H9 (cell line): Measurements from ENCODE around the gene VWA3A. TPM values are rescaled to one million over a fixed set of nuclear protein-coding genes. Genes with fewer than 3 reads are reported as not detected.
A peak's percentile ranks its signal among the peaks of the same experiment; 100 is the strongest.

ENCODE experiments used
- DNase-seq: peaks from one replicate; pipeline ENCODE4 v3.0.0-alpha.2; 2017
- H2AFZ ChIP-seq: one replicate; pipeline ENCODE4 v1.6.1; 2013; ENCODE audit warnings: mild to moderate bottlenecking, low read length, control low read depth, moderate library complexity
- H2AK5ac ChIP-seq: 2 replicates; pipeline ENCODE4 v1.6.1; 2013; ENCODE audit warnings: low read length, control low read depth, mixed read lengths; ENCODE audit not compliant: insufficient read length
- H2BK120ac ChIP-seq: one replicate; pipeline ENCODE4 v1.6.1; 2013; ENCODE audit warnings: low read depth, mild to moderate bottlenecking, low read length, control low read depth, inconsistent platforms; ENCODE audit not compliant: poor library complexity, severe bottlenecking
- H2BK12ac ChIP-seq: 2 replicates; pipeline ENCODE4 v1.6.1; 2013; ENCODE audit warnings: low read length, control low read depth, mixed read lengths, low read depth; ENCODE audit not compliant: insufficient read length
- H2BK15ac ChIP-seq: 2 replicates; pipeline ENCODE4 v1.6.1; 2013; ENCODE audit warnings: low read depth, low read length, control low read depth
- H2BK20ac ChIP-seq: one replicate; pipeline ENCODE4 v1.6.1; 2013; ENCODE audit warnings: low read depth, mild to moderate bottlenecking, low read length, control low read depth, inconsistent platforms; ENCODE audit not compliant: poor library complexity, severe bottlenecking
- H2BK5ac ChIP-seq: 2 replicates; pipeline ENCODE4 v1.6.1; 2013; ENCODE audit warnings: low read length, control low read depth, mixed read lengths; ENCODE audit not compliant: insufficient read length
- H3K14ac ChIP-seq: 2 replicates; pipeline ENCODE4 v1.6.1; 2013; ENCODE audit warnings: low read length, control low read depth; ENCODE audit not compliant: insufficient read depth
- H3K18ac ChIP-seq: 2 replicates; pipeline ENCODE4 v1.6.1; 2013; ENCODE audit warnings: low read depth, mild to moderate bottlenecking, mixed read lengths, low read length, control low read depth; ENCODE audit not compliant: insufficient read length
- H3K23ac ChIP-seq: 2 replicates; pipeline ENCODE4 v1.6.1; 2013; ENCODE audit warnings: low read length, control low read depth, mixed read lengths, low read depth; ENCODE audit not compliant: insufficient read length
- H3K23me2 ChIP-seq: 2 replicates; pipeline ENCODE4 v1.6.1; 2013; ENCODE audit warnings: low read depth, mild to moderate bottlenecking, mixed read lengths, low read length, control low read depth; ENCODE audit not compliant: insufficient read length, poor library complexity, severe bottlenecking
- H3K27ac ChIP-seq: 2 replicates; pipeline ENCODE4 v1.5.1; 2013; ENCODE audit warnings: low read length, control low read depth, mixed read lengths, low read depth; ENCODE audit not compliant: insufficient read length
- H3K27me3 ChIP-seq: 2 replicates; pipeline ENCODE4 v1.6.1; 2013; ENCODE audit warnings: low read length, control low read depth, inconsistent platforms; ENCODE audit not compliant: insufficient read depth
- H3K4ac ChIP-seq: 2 replicates; pipeline ENCODE4 v1.6.1; 2013; ENCODE audit warnings: low read depth, mild to moderate bottlenecking, control low read depth, inconsistent platforms, low read length, moderate library complexity
- H3K4me1 ChIP-seq: 2 replicates; pipeline ENCODE4 v1.6.1; 2013; ENCODE audit warnings: low read length, control low read depth, inconsistent platforms; ENCODE audit not compliant: insufficient read depth
- H3K4me2 ChIP-seq: 2 replicates; pipeline ENCODE4 v1.6.1; 2013; ENCODE audit warnings: low read length, control low read depth, mixed read lengths; ENCODE audit not compliant: insufficient read length, insufficient read depth
- H3K56ac ChIP-seq: 2 replicates; pipeline ENCODE4 v1.6.1; 2013; ENCODE audit warnings: low read depth, mild to moderate bottlenecking, mixed read lengths, low read length, control low read depth; ENCODE audit not compliant: insufficient read length
- H3K79me1 ChIP-seq: 2 replicates; pipeline ENCODE4 v1.6.1; 2013; ENCODE audit warnings: low read depth, mild to moderate bottlenecking, moderate library complexity, low read length, control low read depth, inconsistent platforms; ENCODE audit not compliant: insufficient read depth, poor library complexity, severe bottlenecking
- H3K79me2 ChIP-seq: 2 replicates; pipeline ENCODE4 v1.6.1; 2013; ENCODE audit warnings: low read length, control low read depth, inconsistent platforms; ENCODE audit not compliant: insufficient read depth
- H3K9ac ChIP-seq: 2 replicates; pipeline ENCODE4 v1.6.1; 2013; ENCODE audit warnings: low read length, control low read depth, mixed read lengths; ENCODE audit not compliant: insufficient read length; ENCODE audit errors: extremely low read depth
- H3K9me3 ChIP-seq: one replicate; pipeline ENCODE4 v1.6.1; 2013; ENCODE audit warnings: low read depth, low read length, inconsistent platforms; ENCODE audit not compliant: control insufficient read depth
- H3T11ph ChIP-seq: one replicate; pipeline ENCODE4 v1.6.1; 2013; ENCODE audit warnings: mild to moderate bottlenecking, low read length, control low read depth, inconsistent platforms
- H4K20me1 ChIP-seq: one replicate; pipeline ENCODE4 v1.6.1; 2013; ENCODE audit not compliant: control insufficient read depth, insufficient read length, insufficient read depth
- H4K5ac ChIP-seq: 2 replicates; pipeline ENCODE4 v1.6.1; 2013; ENCODE audit warnings: low read depth, mild to moderate bottlenecking, mixed read lengths, low read length, control low read depth; ENCODE audit not compliant: insufficient read length
- H4K8ac ChIP-seq: replicated peaks from 2 replicates; pipeline ENCODE4 v1.6.1; 2013; ENCODE audit warnings: low read length, control low read depth, mixed read lengths, low read depth; ENCODE audit not compliant: insufficient read length
- H4K91ac ChIP-seq: 2 replicates; pipeline ENCODE4 v1.6.1; 2013; ENCODE audit warnings: low read depth, mild to moderate bottlenecking, moderate library complexity, mixed read lengths, low read length, control low read depth; ENCODE audit not compliant: insufficient read length
- H3K27ac Mint-ChIP-seq, 3 experiments: 2 replicates in 2 of 3; 3 replicates in 1 of 3; pipeline ENCODE4 v1.8.0; 2020 to 2021; ENCODE audit warnings: mixed read lengths in 3 of 3, mild to moderate bottlenecking in 1 of 3, moderate library complexity in 1 of 3
- H3K27me3 Mint-ChIP-seq: 2 replicates; pipeline ENCODE4 v1.8.0; 2021; ENCODE audit warnings: low read depth, mild to moderate bottlenecking, moderate library complexity, mixed read lengths
- H3K36me3 Mint-ChIP-seq, 3 experiments: 2 replicates in 2 of 3; 3 replicates in 1 of 3; pipeline ENCODE4 v1.8.0; 2020 to 2021; ENCODE audit warnings: low read depth in 3 of 3, mixed read lengths in 3 of 3; ENCODE audit not compliant: insufficient read depth in 1 of 3
- H3K4me1 Mint-ChIP-seq, 2 experiments: 2 replicates each; pipeline ENCODE4 v1.8.0; 2020; ENCODE audit warnings: mixed read lengths in 2 of 2
- H3K4me3 Mint-ChIP-seq, 2 experiments: 2 replicates in 1 of 2; 3 replicates in 1 of 2; pipeline ENCODE4 v1.8.0; 2020 to 2021; ENCODE audit warnings: mild to moderate bottlenecking in 2 of 2, mixed read lengths in 2 of 2, moderate library complexity in 1 of 2
- H3K9me3 Mint-ChIP-seq, 2 experiments: 2 replicates in 1 of 2; 3 replicates in 1 of 2; pipeline ENCODE4 v1.8.0; 2020; ENCODE audit warnings: mild to moderate bottlenecking in 2 of 2, mixed read lengths in 2 of 2, moderate library complexity in 1 of 2
- CTCF ChIP-seq: fragments of 200-600 bp; sonication (generic); conservative IDR thresholded peaks from 3 replicates; pipeline ENCODE4 v1.8.0; 2021; ENCODE audit warnings: antibody characterized with exemption, mild to moderate bottlenecking
- WGBS: extraction: QIAGEN DNeasy Blood & Tissue Kit; methylation state at CpG from one replicate; pipeline ENCODE4 v1.1.7; 2013; ENCODE audit warnings: missing lambda C conversion rate, low lambda C conversion rate, mixed read lengths; ENCODE audit not compliant: insufficient read length; ENCODE audit errors: extremely low coverage; 5-methylcytosine and 5-hydroxymethylcytosine counted together
- total RNA-seq: library from RNA; stranded (reverse); gene quantifications from 2 replicates; pipeline ENCODE4 v1.2.1, GENCODE V29; 2021

The VWA3A gene
- total RNA-seq, 1 experiment from 2014 or later, result not detected

- H3K27ac Mint-ChIP-seq, result peak overlapping the region; percentile 16 to 90 (median 89); a peak in 3 of 7 replicates
- no CpG with 5 or more reads among the region's 3 CpGs for WGBS
- no peaks in the 10 kb centered on the region; the same call in none of the 2 replicates for H3K27me3 Mint-ChIP-seq
- Histone ChIP-seq H2BK20ac (no peak overlapping the region), H3K9me3 (no peaks in the 10 kb centered on the region), H3K56ac (no peak overlapping the region), H3T11ph (no peak overlapping the region), H4K20me1 (no peaks in the 10 kb centered on the region), H3K14ac (no peak overlapping the region), H4K91ac (no peak overlapping the region), H3K4me1 (no peaks in the 10 kb centered on the region; the same call in 1 of the 2 replicates), H3K23ac (no peak overlapping the region), H2BK12ac (no peak overlapping the region), H3K27ac (no peak overlapping the region), H4K5ac (no peak overlapping the region), H3K4me2 (no peak overlapping the region), H3K79me1 (no peaks in the 10 kb centered on the region), H3K4ac (no peak overlapping the region), H3K18ac (no peak overlapping the region), H2BK120ac (no peak overlapping the region), H2BK5ac (no peak overlapping the region), H2AK5ac (no peak overlapping the region), H2BK15ac (no peak overlapping the region), H4K8ac (no peak overlapping the region), H2AFZ (no peak overlapping the region), H3K9ac (no peak overlapping the region), H3K27me3 (no peaks in the 10 kb centered on the region), H3K79me2 (no peaks in the 10 kb centered on the region), H3K23me2 (no peaks in the 10 kb centered on the region)
- H3K4me1 Mint-ChIP-seq, result peaks cover 11 to 14% of the 10 kb centered on the region in 2 experiments
- no peak for TF ChIP-seq CTCF
- no peaks in the 10 kb centered on the region for H3K36me3 Mint-ChIP-seq
- peak overlapping the region in 1 of 2 experiments; percentile 58; a peak in 2 of 5 replicates for H3K4me3 Mint-ChIP-seq
- DNase-seq, result no peak
- H3K9me3 Mint-ChIP-seq, result no peaks in the 10 kb centered on the region
Observed at GRCh38 chr16:22091721-22092120, 620 bp upstream of the VWA3A start.
